Activated T-cell treated with anti-CD3 and anti-CD28 coated beads, Interleukin-2, amount 50 U/mL, for 1 hour (primary cell): Measurements from ENCODE around the gene COL17A1.

ENCODE experiments used
- DNase-seq: peaks from one replicate; pipeline ENCODE4 v3.0.0-alpha.2; 2020

Gene COL17A1

GRCh38 chr10:104046651-104047050 lies 39.0 kb downstream of the COL17A1 start:
- no peak for DNase-seq

DNA sequence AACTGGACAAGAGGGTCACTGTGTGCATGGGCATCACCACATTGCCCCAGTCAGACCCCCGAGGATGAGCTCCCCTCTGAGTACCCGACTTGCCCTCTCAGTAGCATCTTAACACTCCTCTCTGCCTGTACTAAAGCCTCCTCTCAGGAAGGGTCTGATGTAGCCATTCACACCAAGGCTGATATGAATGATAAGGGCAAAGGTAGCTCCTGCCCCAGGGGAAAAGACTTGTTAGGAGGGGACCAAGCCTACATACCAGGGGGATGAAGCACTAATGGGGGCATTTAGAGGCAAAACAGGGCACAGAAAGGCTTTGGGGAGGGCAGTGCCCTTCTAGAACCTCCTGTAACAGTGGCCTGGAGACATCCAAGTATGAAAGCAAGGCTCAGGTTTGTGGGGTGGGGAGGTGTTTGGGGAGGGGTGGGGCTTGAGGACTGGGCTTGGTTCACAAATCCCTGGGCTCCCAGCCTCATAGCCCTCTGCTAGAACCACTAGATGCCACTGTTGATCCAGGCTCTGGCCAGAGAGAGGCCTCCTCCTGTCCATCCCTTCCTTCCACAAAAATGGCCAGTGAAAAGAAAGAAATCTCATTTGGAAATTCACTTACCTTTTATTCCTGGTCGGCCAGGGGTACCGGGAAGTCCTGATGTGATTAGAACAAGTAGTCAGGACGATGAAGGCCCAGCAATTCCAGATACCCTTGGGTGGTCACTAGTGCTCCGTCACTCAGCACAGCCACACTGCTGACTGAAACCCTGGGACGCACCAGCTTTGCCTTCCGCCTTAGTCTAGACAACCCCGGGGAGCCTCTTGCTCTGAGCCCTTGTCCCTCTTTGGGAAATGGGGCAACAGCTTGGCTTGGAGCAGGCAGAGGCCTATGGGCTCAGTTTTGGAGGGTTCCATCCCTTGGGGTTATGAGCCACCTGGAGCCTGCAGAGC lies 40.3 kb downstream of the COL17A1 start:
- DNase-seq: no peak

DNA sequence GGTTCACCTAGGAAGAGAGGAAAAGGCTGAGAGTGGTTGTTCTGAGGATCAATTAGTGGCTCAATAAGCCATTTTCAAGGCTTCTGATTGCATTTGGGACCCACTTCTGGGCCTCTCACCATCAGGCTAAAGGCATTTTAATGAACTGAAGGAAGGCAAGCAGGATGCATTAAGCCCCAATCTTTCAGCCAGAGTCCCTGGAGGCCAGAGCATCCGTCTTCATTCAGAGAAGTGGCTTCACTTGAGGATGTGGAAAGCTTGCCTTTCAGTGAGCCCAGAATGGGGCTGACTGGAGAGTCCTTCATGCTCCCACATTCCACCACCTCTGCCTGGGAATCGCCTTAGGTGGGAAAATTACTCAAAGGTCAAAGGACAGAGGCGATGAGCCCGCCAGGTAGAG lies 41.8 kb downstream of the COL17A1 start:
- no peak for DNase-seq

DNA sequence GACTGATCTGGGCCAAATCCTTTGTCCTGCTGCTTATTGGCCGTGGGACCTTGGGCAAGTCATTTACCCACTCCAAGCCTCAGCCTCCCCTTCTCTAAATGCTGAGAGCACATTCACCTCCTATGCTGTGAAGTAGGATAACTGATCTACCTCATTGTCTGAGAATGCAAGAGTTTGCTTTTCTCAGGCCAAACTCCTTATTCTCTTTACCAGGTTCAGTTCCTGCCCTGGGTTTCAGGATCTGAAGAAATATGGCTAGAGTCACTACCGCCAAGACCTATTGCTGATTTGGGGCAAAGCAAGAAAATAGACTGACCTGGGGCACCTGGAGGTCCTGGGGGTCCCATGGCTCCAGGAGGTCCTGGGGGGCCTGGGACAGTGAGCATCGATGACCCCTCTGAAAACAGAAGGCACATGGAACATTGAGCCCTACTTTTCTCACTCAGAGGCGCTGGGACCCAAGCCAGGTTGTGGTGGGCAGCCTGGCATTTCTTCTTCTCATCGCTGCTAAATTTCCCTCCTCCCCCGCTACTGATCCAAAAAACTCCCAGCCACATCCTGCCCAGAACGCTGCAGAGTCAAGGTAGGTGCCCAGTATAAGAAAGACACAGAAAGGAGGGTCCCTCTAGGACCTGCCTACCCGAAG lies 42.4 kb downstream of the COL17A1 start:
- no peak for DNase-seq

DNA sequence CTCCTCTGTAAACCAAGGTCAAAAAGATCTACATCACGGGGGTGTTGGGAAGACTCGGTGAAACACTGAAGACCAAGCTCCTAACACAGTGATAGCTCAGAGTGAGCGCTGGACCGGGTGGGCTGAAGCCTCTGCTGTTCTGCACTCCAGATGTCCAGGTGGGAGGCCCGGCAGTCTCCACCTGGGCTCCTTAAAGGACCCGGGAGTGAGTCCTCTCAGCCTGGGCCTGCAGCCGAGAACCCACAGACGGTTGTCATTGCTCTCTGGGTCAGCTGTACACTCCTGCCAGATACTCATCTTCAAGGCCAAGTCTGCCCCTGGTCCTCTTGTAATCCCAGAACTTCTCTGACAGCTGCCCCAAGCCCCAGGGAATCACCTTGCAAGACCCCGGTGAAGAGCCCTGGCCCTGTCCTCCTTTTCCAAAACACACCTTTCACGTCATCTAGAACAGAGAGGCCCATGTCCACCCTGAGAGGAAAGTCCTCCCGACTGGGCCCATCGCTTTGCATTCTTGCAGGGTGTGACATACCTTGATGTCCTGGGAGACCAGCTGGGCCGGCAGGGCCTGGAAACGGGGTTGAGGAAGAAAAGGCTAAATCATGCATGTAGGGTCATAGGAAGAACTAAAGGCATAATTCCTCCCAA lies 43.7 kb downstream of the COL17A1 start:
- DNase-seq: no peak

DNA sequence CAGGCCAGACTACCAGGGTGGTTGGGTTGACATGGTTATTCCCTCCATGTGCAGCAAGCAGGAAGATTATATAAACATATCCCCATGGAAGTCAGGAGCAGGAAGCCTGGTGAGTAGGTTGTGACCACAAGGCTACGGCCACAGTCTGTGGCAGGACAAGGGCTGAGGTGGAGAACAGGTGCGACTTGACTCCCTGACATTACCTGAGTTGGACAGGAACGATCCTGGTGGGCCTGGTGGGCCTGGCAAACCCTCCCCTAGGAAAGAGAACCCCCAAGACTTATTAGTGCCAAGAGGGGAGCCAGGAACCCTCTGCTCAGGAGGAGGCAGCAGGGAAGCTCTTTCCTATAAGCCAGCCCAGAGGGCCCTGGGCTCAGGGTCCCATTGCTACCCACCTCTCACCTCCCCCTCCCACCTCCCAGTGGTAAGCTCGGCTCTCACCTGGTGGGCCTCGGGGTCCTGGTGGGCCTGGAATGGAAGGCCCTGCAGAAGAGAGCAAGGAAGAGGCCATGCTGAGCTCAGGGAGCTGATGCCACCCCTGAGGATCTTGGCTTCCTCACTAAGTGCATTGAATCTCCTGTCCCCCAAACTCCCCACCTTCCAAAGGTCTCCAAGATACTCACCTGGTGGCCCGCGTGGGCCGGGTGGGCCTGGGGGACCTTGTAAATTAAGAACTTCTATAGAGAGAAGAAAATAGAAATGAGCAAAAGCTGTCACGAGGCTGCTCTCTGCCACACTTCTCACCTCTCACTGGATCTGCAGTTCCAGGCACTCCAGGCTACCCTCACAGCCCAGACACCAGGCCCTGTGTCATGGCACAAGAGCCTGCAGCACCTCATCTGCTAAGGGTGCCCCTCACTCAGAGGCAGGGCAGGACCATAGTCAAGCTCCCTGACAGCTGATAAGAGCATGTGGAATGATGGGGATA lies 44.6 kb downstream of the COL17A1 start:
- DNase-seq: no peak

DNA sequence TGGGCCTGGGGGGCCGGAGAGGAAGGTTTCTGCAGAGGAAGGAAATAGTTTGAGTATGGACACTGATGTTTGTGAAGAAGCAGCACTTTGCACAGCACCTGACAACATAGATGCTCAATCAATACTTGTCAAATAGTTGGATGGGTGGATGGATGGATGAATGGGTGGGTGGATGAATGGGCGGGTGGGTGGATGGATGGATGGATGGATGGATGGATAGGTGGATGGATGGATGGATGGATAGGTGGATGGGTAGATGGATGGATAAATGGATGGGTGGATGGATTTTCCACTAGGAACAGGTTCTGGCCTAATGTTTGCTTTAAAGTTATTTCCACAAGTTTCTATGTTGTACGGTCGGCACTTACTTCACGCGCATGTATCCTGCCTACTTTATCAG lies 45.3 kb downstream of the COL17A1 start:
- DNase-seq: no peak

- no peak for DNase-seq
Observed at GRCh38 chr10:104038958-104039752, 46.5 kb downstream of the COL17A1 start.

GRCh38 chr10:104038537-104038936 lies 47.1 kb downstream of the COL17A1 start:
- no peak for DNase-seq

DNA sequence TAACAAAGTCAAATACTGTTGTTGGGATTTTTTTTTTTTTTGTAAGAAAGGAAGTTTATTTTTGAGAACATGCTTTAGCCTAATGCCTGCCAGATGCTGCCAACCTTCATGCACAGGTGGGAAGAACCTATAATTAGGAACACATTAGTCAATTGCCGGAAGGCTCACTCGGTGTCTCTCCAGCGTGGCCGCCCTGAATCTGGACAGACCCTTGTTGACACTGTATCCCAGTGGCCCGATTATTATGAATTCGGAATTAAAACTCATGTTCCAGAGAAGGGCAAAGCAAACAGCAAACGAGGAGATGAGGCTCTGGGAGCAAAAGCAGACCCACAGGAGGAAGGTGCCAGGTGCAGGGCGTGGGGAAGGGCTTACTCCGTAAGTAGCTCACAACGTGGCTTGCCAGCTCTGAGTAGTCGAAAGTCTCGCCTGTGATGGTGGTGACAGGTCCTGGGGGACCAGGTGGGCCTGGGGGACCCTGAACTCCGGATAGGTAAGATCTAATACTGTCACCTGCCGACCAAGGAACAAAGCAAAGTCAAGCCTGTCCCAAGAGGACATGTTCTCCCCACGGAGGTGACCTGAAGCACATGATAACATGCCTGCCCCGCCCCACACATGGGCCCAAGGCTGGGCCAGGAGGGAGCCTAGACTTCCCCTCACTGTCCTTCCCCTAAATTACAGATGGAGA lies 48.3 kb downstream of the COL17A1 start:
- DNase-seq: no peak

DNA sequence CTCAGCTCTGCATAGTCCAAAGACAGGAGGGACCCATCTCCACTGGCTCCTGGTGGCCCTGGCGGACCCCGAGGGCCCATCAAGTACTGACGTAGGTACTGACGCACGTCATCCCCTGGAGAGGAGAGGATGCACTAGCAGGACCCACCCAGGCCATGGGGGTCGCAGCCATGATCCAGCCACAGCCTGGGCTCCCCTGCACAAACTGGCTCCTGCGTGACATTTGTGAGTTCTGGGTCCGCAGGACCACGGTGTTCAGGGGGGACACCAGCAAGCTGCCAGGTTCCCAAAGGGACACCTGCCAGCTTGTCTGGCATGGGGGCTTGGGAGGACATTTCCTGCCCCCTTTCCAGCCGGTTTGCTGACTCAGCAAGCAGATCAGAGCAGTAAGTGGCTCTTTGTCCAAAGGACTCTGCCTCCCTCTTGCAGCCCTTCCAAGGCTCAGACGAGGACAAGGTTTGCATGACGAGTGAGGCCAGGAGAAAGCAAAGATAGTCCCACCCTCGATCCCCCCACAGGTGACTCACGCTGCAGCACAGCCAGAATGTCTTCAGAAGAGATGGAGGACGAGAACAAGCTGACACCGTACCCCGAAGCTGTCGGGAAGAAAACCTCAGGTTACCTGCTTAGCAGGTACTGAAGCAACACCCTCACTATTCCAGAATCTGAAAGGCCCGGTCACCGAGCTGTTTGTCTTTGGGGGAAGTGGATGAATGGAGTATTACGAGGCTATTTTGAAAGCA lies 49.0 kb downstream of the COL17A1 start:
- DNase-seq: no peak

GRCh38 chr10:104036069-104036384 lies 49.7 kb downstream of the COL17A1 start:
- DNase-seq: no peak

GRCh38 chr10:104035194-104036068 lies 50.2 kb downstream of the COL17A1 start:
- no peak for DNase-seq

GRCh38 chr10:104034401-104035193 lies 51.1 kb downstream of the COL17A1 start:
- no peak for DNase-seq

GRCh38 chr10:104033966-104034365 lies 51.7 kb downstream of the COL17A1 start:
- DNase-seq: no peak

GRCh38 chr10:104033401-104033930 lies 52.2 kb downstream of the COL17A1 start:
- no peak for DNase-seq

GRCh38 chr10:104032144-104032775 lies 53.4 kb downstream of the COL17A1 start:
- DNase-seq: no peak

GRCh38 chr10:104031631-104032030 lies 54.0 kb downstream of the COL17A1 start:
- DNase-seq: no peak
